HG03196 (cell line): Measurements from ENCODE around the gene CPT1A.
"Not testable (repeated sequence)": the region's sequence is repeated elsewhere in the genome, so short reads cannot be mapped to it uniquely, and the experiment has no call there.

Source experiments
- ATAC-seq: cut with Tn5 transposase; IDR thresholded peaks from one replicate; pipeline ENCODE4 v1.9.1; 2021; ENCODE audit not compliant: unreplicated experiment

CPT1A gene

GRCh38 chr11:68841718-68842426 lies at the start of gene CPT1A:
Gene CPT1A (minus strand): TSS chr11:68841916. CDS start chr11:68815474, 26,442 bp downstream.
- ATAC-seq: peak; percentile 31

- ATAC-seq: no peak
These were observed 48.9 kb upstream of the CPT1A start for GRCh38 chr11:68890490-68891231.

GRCh38 chr11:68889948-68890446 lies 48.3 kb upstream of the CPT1A start:
- ATAC-seq: no peak

- not testable (repeated sequence) for ATAC-seq
These were observed 43.1 kb upstream of the CPT1A start for GRCh38 chr11:68884827-68885226.

GRCh38 chr11:68882391-68882790 lies 40.7 kb upstream of the CPT1A start:
- no peak for ATAC-seq

- no peak for ATAC-seq
These were observed 39.6 kb upstream of the CPT1A start for GRCh38 chr11:68881320-68881719.

- ATAC-seq: no peak
These were observed 39.1 kb upstream of the CPT1A start for GRCh38 chr11:68880851-68881250.

- no peak for ATAC-seq
These were observed 36.3 kb upstream of the CPT1A start for GRCh38 chr11:68878022-68878421.

GRCh38 chr11:68872216-68873003 lies 30.7 kb upstream of the CPT1A start:
- no peak for ATAC-seq

- ATAC-seq: no peak
These were observed 28.8 kb upstream of the CPT1A start for GRCh38 chr11:68870470-68870869.

- no peak for ATAC-seq
These were observed 26.6 kb upstream of the CPT1A start for GRCh38 chr11:68868221-68868835.

GRCh38 chr11:68867066-68867465 lies 25.4 kb upstream of the CPT1A start:
- ATAC-seq: no peak

GRCh38 chr11:68865241-68865640 lies 23.5 kb upstream of the CPT1A start:
- no peak for ATAC-seq

GRCh38 chr11:68863553-68864265 lies 22.0 kb upstream of the CPT1A start:
- ATAC-seq: no peak

- no peak for ATAC-seq
These were observed 20.7 kb upstream of the CPT1A start for GRCh38 chr11:68862421-68862820.

- no peak for ATAC-seq
These were observed 17.4 kb upstream of the CPT1A start for GRCh38 chr11:68859123-68859522.

GRCh38 chr11:68857037-68857586 lies 15.4 kb upstream of the CPT1A start:
- no peak for ATAC-seq

GRCh38 chr11:68856425-68857030 lies 14.8 kb upstream of the CPT1A start:
- ATAC-seq: not testable (repeated sequence)

GRCh38 chr11:68855205-68855981 lies 13.7 kb upstream of the CPT1A start:
- ATAC-seq: no peak
